HG03558 (cell line): ENCODE data around the gene MTOR.

Source experiments
- ATAC-seq: cut with Tn5 transposase; IDR thresholded peaks from one replicate; pipeline ENCODE4 v1.9.1; 2021; ENCODE audit warnings: moderate number of reproducible peaks; ENCODE audit not compliant: unreplicated experiment; ENCODE audit errors: extremely low read depth

MTOR gene

DNA sequence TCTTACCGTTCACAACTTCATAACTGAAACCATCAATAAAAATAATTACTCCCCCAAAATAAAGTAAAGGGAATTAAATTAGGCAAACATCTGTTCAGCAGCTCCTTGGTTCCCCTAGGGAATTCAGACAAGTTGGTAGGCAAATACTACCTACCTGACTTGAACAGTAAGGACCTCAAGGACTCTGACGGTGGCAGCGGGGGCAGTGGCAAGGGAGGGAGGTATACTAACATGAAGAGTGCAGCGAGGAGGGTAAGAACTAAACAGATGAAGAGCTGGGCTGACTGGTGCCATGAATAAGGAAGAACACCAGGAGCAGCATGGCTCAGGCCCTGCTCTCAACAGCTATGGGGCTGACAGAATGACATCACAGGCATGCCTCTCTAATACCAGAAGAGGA is 33.1 kb downstream of the MTOR start:
- no peak for ATAC-seq

DNA sequence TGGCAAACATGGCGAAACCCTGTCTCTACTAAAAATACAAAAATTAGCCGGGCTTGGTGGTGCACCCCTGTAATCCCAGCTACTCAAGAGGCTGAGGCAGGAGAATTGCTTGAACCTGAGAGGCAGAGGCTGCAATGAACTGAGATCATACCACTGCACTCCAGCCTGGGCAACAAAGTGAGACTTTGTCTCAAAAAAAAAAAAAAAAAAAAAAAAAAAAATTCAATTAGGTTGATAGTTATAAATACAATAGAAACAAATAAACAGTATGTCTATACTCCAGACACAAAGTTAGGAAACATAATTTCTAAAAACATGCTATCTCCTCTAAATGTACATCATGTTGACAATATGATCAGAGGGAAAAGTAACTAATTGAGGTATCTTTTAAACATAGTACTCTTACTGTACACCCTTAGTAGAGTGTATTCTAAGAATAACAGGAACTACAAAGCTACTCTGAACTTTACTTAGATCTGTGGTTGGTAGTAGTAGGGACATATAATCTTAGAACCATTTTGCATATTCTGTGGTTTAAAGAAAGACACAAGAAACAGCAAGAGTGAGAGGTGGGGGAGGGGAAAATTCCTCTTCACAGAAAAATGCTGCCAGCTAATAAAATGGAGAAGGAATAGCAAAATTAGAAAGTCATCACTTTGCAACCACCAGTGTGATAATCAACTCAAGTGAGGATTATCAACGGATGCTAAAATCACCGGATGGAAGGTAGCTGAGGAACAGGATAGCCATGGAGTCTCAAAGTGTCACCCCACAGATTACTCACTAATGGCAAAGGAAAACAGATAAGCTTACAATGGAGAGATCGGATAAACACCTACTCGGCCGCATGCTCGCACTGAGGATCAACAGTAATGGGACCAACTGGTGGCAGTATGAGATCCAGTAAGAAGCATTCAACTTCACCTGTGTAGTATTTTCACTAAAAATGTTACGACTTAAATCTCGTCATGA is 35.0 kb downstream of the MTOR start:
- ATAC-seq, result no peak

DNA sequence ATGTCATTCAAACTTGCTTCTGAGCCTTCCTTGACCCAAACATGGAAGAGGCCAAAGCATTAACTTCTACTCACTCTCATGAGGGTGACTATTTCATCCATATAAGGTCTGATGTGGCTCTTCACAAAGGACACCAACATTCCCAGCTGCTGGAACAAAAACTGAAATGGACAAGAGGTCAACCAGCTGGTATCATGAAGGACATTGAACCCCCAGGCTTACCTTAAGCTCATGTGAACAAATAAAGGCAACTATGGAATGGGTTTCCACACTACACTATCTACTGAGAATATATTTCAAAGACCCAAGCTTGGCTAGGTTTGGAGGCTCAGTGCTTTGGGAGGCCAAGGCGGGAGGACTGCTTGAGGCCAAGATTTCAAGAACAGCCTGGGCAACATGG is 46.3 kb downstream of the MTOR start:
- ATAC-seq, result no peak

DNA sequence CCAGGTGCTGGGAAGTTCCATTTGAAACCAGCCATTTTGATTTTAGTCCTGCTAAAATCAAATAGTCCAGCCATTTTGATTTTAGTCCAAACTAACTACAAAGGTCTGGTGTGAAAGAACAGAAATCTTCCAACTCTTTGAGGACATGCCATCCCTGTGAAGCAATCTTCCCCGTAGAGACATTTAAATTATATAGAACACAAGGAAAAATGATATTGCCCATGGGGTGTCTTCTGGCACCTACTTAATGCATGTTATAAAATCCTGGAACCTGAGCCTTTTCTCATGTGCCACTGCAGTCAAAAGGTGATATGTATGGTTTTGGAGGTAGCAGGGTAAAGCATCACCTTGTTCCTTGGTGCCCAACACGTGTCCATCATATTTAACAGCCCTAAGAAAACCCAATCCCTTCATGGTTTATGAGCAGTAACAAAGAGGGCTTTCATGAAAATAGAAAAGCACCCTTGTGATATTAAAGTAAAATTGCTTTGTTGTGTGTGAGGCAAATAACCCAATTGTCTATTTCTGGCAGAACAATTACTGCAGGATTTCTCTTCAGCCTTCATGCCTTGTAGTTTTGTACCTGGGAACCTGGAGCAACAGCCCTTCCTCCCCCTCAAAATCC is 46.9 kb downstream of the MTOR start:
- ATAC-seq, result no peak

DNA sequence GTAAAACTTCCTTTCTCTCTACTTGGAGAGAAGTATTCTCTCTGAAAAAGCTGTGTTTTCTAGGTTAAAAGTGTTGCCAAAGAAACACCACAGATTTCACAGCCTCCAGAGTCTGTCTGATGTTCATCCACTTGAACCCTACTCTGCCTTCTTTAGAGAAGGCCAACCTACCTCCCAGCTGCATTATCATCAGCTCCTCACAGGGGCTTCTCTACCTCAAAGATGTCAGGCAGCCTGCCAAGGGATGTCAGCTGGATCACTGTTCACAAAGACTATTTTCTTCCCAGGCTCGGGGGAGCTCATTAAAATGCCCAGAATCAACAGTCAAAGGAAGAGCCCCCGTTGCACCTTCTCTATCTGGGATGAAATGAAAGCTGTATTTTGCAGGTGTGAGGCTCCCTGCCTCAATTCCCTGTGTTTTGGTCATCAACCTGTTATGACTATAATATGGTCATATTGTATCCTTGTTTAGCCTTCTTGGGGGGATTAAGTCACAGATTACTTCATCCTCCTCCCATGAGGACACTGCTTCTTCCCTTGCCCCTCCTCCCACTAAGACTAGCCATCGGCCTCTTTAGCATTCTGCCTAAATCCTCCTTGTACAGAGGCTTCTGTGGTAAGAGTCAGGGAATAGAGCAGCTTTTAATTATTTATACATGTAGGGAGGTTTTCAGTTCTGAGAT is 47.5 kb downstream of the MTOR start:
- no peak for ATAC-seq

DNA sequence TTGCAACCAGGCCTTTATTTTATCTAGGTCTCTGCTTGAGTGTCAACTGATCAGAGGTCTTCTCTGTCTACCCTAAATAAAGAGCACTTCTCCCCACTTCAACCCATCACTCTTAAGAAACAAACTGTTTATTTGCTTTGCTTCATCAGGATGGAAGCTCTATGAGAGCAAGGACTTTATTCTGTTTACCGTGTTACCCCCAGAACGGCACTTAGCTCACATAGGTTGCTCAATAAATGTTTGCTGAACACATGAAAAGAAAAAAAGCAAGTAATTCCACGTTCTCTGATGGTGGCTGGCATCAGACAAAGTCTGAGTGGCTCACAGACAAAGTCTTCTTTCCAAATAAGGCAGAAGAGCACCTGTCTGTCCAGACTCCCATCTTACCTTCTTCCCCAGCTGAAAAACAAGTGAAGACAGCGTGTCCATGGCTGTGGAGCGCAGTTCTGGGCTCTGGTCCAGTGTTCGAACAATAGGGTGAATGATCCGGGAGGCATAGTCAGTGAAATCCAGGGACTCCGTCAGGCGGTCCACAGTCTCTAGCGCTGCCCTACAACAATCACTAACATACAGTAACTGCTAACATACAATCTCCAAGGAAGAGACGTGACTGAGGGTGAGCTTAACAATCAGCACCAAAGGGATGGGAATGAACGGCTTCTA is 50.3 kb downstream of the MTOR start:
- no peak for ATAC-seq

DNA sequence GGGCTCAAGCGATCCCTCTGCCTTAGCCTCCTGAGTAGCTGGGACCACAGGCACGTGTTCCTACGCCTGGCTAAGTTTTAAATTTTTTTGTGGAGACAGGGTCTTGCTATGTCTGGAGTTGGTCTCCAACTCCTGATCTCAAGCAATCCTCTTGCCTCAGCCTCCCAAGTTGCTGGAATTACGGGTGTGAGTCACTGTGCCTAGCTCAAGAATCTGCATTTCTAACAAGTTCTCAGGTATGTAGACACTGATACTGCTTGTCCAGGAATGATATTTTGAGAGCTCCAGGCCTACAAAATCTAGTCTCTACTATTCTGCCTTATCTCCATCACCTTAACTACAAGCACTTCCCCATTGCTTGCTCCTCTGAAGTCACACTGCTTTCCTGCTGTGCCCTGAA is 50.9 kb downstream of the MTOR start:
- ATAC-seq, result no peak

DNA sequence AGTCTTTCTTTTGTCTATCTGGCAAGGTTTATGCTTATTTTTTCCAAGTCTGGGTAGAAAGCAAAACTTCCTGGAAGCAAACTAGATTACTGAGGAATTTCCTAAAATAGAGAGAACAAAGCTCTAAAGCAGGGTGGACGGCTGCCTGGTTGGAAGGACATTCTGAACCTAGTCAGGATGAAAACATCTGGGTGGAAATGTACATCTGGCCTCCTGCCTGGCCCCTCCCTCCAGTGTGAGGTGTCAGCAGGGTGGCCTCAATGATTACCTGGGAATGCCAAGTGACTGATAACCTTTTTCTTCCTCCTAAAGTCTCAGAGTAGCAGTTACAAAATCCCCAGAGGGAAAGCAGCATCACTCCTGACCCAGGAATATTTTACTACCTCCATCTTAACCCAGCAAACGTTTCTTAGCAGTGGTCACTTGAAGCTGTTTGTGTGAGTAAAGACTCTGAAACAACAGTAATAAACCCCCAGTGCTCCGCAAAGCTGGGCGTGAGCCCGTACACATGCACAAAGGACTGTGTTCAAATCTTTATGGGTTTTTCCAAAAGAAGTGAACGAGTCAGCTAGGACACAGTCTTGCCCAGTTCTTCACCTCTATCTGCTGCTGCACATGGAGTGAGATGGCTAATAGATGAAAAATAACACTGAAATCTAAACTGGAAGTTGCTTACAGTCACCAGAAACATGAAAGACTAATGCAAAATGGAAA is 54.3 kb downstream of the MTOR start:
- no peak for ATAC-seq

DNA sequence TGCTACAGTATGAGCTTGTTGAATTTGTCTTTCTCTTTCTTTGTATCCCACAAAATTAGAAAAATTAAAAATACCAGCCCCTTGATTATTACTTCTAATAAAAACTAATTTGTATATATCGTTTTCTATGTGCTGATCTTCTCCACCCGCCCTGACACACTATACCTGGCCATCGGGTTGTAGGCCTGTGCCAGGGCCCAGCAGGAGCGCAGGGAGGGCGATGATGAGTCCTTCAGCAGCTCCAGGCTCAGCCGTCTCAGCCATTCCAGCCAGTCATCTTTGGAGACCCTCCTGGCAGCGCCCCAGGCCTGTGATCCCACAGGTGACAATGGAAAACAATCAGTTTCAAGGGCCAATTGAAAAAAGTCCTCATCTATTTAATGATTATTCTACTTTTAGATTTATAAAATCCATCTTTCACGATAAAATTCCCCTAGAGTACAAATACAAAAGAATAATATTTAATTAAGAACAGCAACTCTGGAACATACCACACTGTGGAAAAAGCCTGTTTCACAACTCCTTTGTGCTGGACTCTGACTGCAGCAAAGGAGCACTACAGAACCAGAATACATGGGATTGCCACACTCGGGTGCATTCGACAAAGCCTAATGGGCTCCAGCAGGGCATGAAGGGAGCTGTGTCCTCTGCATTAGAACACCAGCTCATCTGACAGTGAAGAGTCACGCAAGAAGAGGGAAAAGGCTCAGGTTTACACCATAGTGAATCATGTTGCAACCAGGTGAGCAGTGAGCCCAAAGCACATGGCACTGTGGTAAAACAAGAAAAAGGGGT is 57.8 kb downstream of the MTOR start:
- ATAC-seq, result no peak

DNA sequence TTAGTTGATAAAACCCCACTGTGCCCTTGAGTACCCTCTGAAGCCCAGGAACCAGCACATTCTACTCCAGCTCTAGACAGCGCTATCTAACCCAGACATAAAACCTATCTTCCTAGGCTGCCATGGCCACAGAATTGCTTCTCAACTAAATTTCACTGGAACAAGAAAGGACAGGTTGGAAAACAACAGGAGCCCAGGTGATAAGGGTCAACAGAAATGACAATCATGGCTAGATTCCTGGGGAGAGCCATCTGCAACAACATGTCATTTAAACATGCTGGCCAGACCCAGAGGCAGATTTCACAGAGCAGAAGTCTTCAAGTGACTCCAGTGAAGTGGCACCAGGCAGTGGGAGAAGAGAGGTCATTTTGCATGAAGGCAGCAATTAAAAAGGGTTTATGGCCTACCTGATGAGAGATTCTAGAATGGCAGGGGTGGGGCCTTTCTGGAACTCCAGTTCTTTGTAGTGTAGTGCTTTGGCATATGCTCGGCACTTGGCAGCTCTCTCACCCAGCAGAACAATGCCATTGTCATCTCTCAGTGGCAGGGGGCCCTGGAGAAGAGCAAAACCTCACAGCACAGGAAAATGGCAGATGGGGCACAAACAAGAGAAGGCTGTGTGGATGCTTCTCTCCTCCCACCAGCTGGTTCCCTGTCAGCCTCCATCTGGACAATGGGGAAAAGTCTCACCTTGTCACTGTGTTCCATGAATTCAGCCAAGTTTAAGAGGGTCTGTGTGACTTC is 63.3 kb downstream of the MTOR start:
- no peak for ATAC-seq

DNA sequence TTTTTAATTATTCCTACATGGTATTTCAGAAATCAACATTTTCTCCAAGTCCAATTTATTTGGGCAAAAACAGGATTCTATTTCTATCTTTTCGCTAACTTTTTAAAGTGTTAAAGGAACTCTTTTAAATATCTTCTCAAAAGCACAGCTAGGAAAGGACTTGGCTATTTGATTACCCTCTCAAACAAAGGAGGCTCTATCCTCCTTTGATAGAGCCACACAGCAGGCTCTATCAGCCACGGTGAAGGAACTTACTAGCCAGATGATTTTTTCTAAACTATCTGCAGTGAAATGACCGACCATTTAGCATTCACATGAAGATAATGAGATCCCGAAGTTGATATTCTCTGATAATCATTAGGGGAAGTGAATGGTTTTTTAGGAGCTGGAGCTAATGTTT is 64.1 kb downstream of the MTOR start:
- no peak for ATAC-seq

DNA sequence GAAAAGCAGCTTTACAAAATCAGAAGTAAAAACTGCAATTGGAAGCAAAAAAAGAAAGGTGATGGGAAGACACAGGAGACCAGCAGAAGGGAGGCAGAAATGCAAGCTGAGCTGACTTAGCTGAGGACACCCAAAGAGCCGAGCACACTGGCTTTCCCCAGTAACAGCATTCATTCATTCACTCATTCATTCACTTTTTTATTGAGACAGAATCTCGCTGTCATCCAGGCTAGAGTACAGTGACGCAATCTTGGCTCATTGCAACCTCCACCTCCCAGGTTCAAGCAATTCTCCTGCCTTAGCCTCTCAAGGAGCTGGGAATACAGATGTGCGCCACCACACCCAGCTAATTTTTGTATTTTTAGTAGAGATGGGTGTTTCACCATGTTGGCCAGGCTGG is 65.0 kb downstream of the MTOR start:
- ATAC-seq, result no peak

DNA sequence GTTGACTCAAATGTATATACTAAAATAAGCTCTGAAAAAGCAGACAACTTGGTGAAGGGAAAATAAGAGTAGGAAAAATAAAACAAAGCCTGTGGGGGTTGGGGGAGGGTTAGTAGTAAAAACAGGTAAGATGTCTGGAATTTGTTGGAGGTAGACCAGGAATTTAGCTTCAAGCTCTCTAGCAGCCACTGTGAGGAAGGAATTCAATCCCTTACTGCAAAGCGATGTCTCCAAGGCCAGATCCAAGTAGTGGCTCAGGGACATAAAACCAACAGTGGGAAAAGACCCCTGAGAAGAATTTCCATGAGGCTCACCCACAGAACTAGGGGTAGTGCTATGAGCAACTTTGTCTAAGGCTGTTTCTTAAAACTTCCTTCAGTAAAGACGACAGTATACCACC is 65.4 kb downstream of the MTOR start:
- ATAC-seq, result no peak

DNA sequence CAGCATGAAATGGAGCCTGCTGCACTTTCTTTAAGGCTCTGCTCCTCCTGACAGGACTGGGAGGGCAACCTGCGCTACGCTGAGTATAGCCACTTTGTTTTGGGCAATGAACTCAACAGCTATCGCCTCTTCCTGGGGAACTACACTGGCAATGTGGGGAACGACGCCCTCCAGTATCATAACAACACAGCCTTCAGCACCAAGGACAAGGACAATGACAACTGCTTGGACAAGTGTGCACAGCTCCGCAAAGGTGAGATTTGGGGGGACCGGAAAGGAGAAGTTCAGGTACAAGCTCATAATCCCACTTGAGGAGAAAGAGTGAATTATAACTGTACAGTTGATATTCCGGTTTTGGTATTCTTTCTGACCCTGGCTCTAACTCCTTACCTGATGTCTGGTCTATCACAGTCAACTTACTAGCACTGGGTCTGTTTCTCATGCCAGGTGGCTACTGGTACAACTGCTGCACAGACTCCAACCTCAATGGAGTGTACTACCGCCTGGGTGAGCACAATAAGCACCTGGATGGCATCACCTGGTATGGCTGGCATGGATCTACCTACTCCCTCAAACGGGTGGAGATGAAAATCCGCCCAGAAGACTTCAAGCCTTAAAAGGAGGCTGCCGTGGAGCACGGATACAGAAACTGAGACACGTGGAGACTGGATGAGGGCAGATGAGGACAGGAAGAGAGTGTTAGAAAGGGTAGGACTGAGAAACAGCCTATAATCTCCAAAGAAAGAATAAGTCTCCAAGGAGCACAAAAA is 67.8 kb downstream of the MTOR start:
- ATAC-seq, result no peak

DNA sequence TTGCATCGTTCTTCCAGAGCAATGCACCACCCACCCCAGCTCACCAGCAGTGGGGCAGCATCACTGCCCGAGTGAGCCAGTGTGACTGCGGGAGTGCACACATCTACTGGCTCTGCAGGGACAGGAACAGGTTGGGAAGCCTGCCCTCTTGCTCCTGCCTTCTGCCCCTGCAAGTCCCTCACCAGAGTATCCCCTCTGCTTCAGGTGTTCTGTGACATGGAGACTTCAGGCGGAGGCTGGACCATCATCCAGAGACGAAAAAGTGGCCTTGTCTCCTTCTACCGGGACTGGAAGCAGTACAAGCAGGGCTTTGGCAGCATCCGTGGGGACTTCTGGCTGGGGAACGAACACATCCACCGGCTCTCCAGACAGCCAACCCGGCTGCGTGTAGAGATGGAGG is 69.0 kb downstream of the MTOR start:
- no peak for ATAC-seq

DNA sequence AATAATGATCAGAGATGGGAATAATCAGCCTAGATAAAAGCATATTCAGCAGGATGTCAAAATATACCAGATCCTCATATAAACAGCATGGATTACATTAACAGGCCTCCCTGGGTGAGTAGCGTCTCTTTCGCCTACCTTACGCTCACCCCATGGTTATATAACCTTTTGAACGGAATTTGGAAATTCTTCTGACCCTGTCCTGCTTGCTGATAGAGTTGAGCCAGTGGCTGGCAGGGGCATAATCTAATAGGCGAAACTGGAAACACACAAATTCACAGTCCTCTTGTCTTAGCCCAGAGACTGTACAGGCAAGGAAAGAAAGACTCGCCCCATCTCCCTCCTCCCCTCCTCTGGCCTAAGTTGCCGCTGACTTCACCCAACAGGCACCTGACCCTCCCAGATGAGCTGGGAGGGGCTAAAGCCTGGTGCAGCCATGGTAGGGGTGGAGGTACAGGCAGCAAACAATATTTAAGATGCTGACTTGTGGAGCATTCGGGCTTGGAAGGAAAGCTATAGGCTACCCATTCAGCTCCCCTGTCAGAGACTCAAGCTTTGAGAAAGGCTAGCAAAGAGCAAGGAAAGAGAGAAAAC is 73.4 kb downstream of the MTOR start, which contains the start of gene ANGPTL7:
Gene ANGPTL7 (plus strand): TSS at position 498 of the 594 bp plus-strand sequence. CDS start 225 bp downstream, outside the sequence.
- ATAC-seq, result no peak

DNA sequence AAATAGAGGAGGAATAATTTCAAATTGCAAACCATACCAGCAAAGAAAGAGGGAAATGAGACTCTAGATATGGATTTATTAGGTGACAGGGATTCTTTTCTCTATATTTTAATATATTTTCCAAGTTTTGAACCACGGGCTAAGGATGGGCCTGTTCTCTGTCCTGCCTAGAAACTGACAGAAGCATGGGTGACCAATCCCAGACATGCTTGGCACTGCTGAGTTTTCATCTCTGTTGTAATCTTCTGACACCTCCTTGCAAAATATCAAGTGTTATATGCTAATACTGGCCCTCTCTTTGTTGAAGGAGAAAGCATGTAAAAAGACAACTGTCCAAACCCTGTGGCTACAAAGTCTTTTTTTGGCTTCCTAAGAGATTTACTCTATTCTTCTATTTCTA is 74.0 kb downstream of the MTOR start:
- ATAC-seq, result no peak
